SK-N-SH (cell line): ENCODE measurements around the gene SLC25A48. TPM values are rescaled to one million over a fixed set of nuclear protein-coding genes. Genes with fewer than 3 reads are reported as not detected.
"Not testable (repeated sequence)": the region's sequence is repeated elsewhere in the genome, so short reads cannot be mapped to it uniquely, and the experiment has no call there.

Experiments
- CTCF ChIA-PET: fragments of 300-600, 350-600 bp; formaldehyde crosslinking; extraction: SDS; loops from one replicate; lab custom pipeline; 2021; lab: Yijun Ruan, JAX
- POLR2A ChIA-PET: fragments of 350-600 bp; sonication (Branson Sonifier 250); formaldehyde crosslinking; extraction: SDS; loops from one replicate; lab custom pipeline; 2020; ENCODE audit warnings: antibody characterized with exemption, inconsistent platforms; lab: Yijun Ruan, JAX
- DNase-seq: peaks from one replicate; pipeline ENCODE4 v3.0.0; 2012
- H2AFZ ChIP-seq: fragments of 200-600 bp; sonication (generic); 2 replicates; pipeline ENCODE4 v1.8.1; 2016; ENCODE audit warnings: antibody characterized with exemption, mild to moderate bottlenecking, low read depth
- H3F3A ChIP-seq: fragments of 200-600 bp; sonication (generic); replicated peaks from 2 replicates; pipeline ENCODE3; 2016; ENCODE audit warnings: antibody characterized with exemption, mild to moderate bottlenecking; ENCODE audit not compliant: insufficient read depth
- H3K27ac ChIP-seq, 2 experiments: fragments of 200-500 bp in 1 of 2; fragments of 200-600 bp in 1 of 2; sonication (Bioruptor generic) in 1 of 2; sonication (generic), shearing (Covaris generic) in 1 of 2; 2 replicates each; pipeline versions ENCODE4 v1.5.1 to v1.6.1; 2014 to 2016; ENCODE audit warnings: low read depth in 2 of 2, inconsistent platforms in 1 of 2, low read length in 1 of 2, mild to moderate bottlenecking in 1 of 2, mixed read lengths in 1 of 2
- H3K27me3 ChIP-seq: fragments of 200-600 bp; sonication (generic), shearing (Covaris generic); 2 replicates; pipeline ENCODE4 v1.6.1; 2016; ENCODE audit warnings: mixed run types; ENCODE audit not compliant: insufficient read depth
- H3K36me3 ChIP-seq, 2 experiments: fragments of 200-500 bp in 1 of 2; fragments of 200-600 bp in 1 of 2; sonication (Bioruptor generic) in 1 of 2; sonication (generic) in 1 of 2; replicated peaks in 1 of 2; 2 replicates each; pipeline versions ENCODE3 to v1.5.1; 2014 to 2016; ENCODE audit warnings: low read length in 1 of 2, mild to moderate bottlenecking in 1 of 2; ENCODE audit not compliant: insufficient read depth in 2 of 2, control insufficient read depth in 1 of 2
- H3K4me1 ChIP-seq, 2 experiments: fragments of 200-500 bp in 1 of 2; fragments of 200-600 bp in 1 of 2; sonication (Bioruptor generic) in 1 of 2; sonication (generic), shearing (Covaris generic) in 1 of 2; 2 replicates each; pipeline versions ENCODE4 v1.5.1 to v1.6.1; 2014 to 2016; ENCODE audit warnings: low read depth in 1 of 2, low read length in 1 of 2, mixed run types in 1 of 2; ENCODE audit not compliant: insufficient read depth in 2 of 2, control insufficient read depth in 1 of 2
- H3K4me2 ChIP-seq: fragments of 200-600 bp; sonication (generic), shearing (Covaris generic); 2 replicates; pipeline ENCODE4 v1.6.1; 2017; ENCODE audit warnings: mixed run types
- H3K4me3 ChIP-seq, 2 experiments: fragments of 200-500 bp in 1 of 2; fragments of 200-600 bp in 1 of 2; sonication (Bioruptor generic) in 1 of 2; sonication (generic), shearing (Covaris generic) in 1 of 2; 2 replicates each; pipeline versions ENCODE4 v1.5.1 to v1.8.1; 2014 to 2016; ENCODE audit warnings: low read depth in 2 of 2, inconsistent platforms in 1 of 2, low read length in 1 of 2, mild to moderate bottlenecking in 1 of 2, mixed read lengths in 1 of 2, moderate library complexity in 1 of 2
- H3K79me2 ChIP-seq: fragments of 200-600 bp; sonication (generic); 2 replicates; pipeline ENCODE4 v1.8.1; 2017; ENCODE audit warnings: mild to moderate bottlenecking; ENCODE audit not compliant: insufficient read depth
- H3K9ac ChIP-seq: fragments of 200-600 bp; sonication (generic); 2 replicates; pipeline ENCODE4 v1.6.1; 2017; ENCODE audit warnings: mixed run types
- H3K9me2 ChIP-seq: fragments of 200-600 bp; sonication (generic); 2 replicates; pipeline ENCODE4 v1.6.1; 2017; ENCODE audit warnings: mixed run types
- H3K9me3 ChIP-seq: fragments of 200-600 bp; sonication (generic); 2 replicates; pipeline ENCODE4 v1.6.1; 2017; ENCODE audit warnings: mixed run types, mild to moderate bottlenecking, moderate library complexity
- H4K20me1 ChIP-seq: fragments of 200-600 bp; sonication (generic); 2 replicates; pipeline ENCODE4 v1.6.1; 2017; ENCODE audit warnings: mild to moderate bottlenecking, mixed run types; ENCODE audit not compliant: insufficient read depth
- CHD2 ChIP-seq: fragments of 150-350 bp; IDR thresholded peaks from 2 replicates; pipeline ENCODE4 v1.6.1; 2018; ENCODE audit warnings: low read length; ENCODE audit not compliant: partially characterized antibody
- ELF1 ChIP-seq: IDR thresholded peaks from 2 replicates; pipeline ENCODE4 v1.4.0; 2012
- EP300 ChIP-seq, 2 experiments: IDR thresholded peaks; 2 replicates each; pipeline versions ENCODE4 v1.4.0 to v1.6.1; 2012; ENCODE audit warnings: borderline replicate concordance in 1 of 2, low read depth in 1 of 2, low read length in 1 of 2
- FOXJ3 ChIP-seq: sonication (generic); formaldehyde crosslinking; IDR thresholded peaks from 2 replicates; pipeline ENCODE4 v1.5.1; 2020; ENCODE audit warnings: mild to moderate bottlenecking, missing genetic modification reagents
- FOXM1 ChIP-seq: IDR thresholded peaks from 2 replicates; pipeline ENCODE4 v1.4.0; 2012; ENCODE audit warnings: low read depth, mild to moderate bottlenecking
- MEF2A ChIP-seq: IDR thresholded peaks from 2 replicates; pipeline ENCODE4 v1.4.0; 2012; ENCODE audit warnings: low read depth, borderline replicate concordance
- NRF1 ChIP-seq: IDR thresholded peaks from 2 replicates; pipeline ENCODE4 v1.6.1; 2012; ENCODE audit warnings: low read depth, mild to moderate bottlenecking, low read length
- POLR2AphosphoS5 ChIP-seq: IDR thresholded peaks from 2 replicates; pipeline ENCODE4 v1.6.1; 2012; ENCODE audit warnings: low read depth, low read length
- RAD21 ChIP-seq: IDR thresholded peaks from 2 replicates; pipeline ENCODE4 v1.6.1; 2012; ENCODE audit warnings: mild to moderate bottlenecking, low read length
- RXRA ChIP-seq: IDR thresholded peaks from 2 replicates; pipeline ENCODE4 v1.4.0; 2012; ENCODE audit warnings: low read depth, mild to moderate bottlenecking, borderline replicate concordance
- TEAD4 ChIP-seq: IDR thresholded peaks from 2 replicates; pipeline ENCODE4 v1.4.0; 2012; ENCODE audit warnings: mild to moderate bottlenecking, borderline replicate concordance; ENCODE audit not compliant: insufficient read depth
- ZBTB33 ChIP-seq: IDR thresholded peaks from 2 replicates; pipeline ENCODE4 v1.4.0; 2012; ENCODE audit warnings: low read depth, borderline replicate concordance
- WGBS: methylation state at CpG from one replicate; pipeline ENCODE4 v1.1.6; 2017; ENCODE audit warnings: low lambda C conversion rate; 5-methylcytosine and 5-hydroxymethylcytosine counted together
- polyA plus RNA-seq, 3 experiments: library from polyadenylated mRNA; depleted of rRNA; stranded (reverse); fragments of >200 nt; gene quantifications; 2 replicates each; pipeline ENCODE4 v1.2.3, GENCODE V29; 2012

SLC25A48 gene
- polyA plus RNA-seq, 1 of the 3 experiments (the other 2 are of a cell fraction), result 0.23 TPM

GRCh38 chr5:135859186-135859585, 24.7 kb downstream of the SLC25A48 start:
- DNase-seq, H4K20me1 ChIP-seq, H2AFZ ChIP-seq, H3K79me2 ChIP-seq, H3K27me3 ChIP-seq, POLR2A ChIA-PET, H3K4me1 ChIP-seq, H3F3A ChIP-seq, H3K27ac ChIP-seq, H3K9ac ChIP-seq, H3K9me3 ChIP-seq, H3K36me3 ChIP-seq, H3K4me3 ChIP-seq, H3K9me2 ChIP-seq, H3K4me2 ChIP-seq: not testable (repeated sequence)
- 27% methylated on average over 3 of the region's 3 CpGs for WGBS
- CTCF ChIA-PET, result interaction anchor here (1.4 to 2.6 kb wide), 2 partner anchors 24 to 29 kb away, joined by 4 to 8 read pairs; partner anchors contain the start of gene SLC25A48

GRCh38 chr5:135859641-135860040, 25.2 kb downstream of the SLC25A48 start:
- H3F3A ChIP-seq, result no peaks in the 10 kb centered on the region
- H4K20me1 ChIP-seq, result no peaks in the 10 kb centered on the region
- H3K4me2 ChIP-seq, result no peak overlapping the region
- no peaks in the 10 kb centered on the region for H3K9me2 ChIP-seq
- H3K79me2 ChIP-seq, result no peaks in the 10 kb centered on the region
- H3K27ac ChIP-seq, result no peak overlapping the region
- no peaks in the 10 kb centered on the region for H3K4me1 ChIP-seq
- 100% methylated on average over 1 of the region's 1 CpG for WGBS
- TF ChIP-seq ZBTB33 (no peak), ELF1 (no peak), FOXM1 (no peak), FOXJ3 (CRISPR knock-in tag) (no peak), CHD2 (no peak), NRF1 (no peak), POLR2AphosphoS5 (no peak), TEAD4 (no peak), RAD21 (no peak), EP300 (IDR thresholded peaks at IDR 0.05; ENCODE audit: borderline replicate concordance in 1 of 2, low read depth in 1 of 2, low read length in 1 of 2) (no peak), RXRA (no peak), MEF2A (no peak)
- CTCF ChIA-PET, result interaction anchor here (0.6 to 2.6 kb wide), 4 partner anchors 25 to 388 kb away, joined by 3 to 8 read pairs (median 4); partner anchors contain the start of gene SLC25A48
- H3K27me3 ChIP-seq, result no peaks in the 10 kb centered on the region
- H3K9me3 ChIP-seq, result no peaks in the 10 kb centered on the region
- no peaks in the 10 kb centered on the region for H3K36me3 ChIP-seq
- no peak overlapping the region for H2AFZ ChIP-seq
- DNase-seq, result no peak
- no peak overlapping the region for H3K9ac ChIP-seq
- POLR2A ChIA-PET, result no interaction called here
- no peak overlapping the region for H3K4me3 ChIP-seq
